IPS-18c (cell line): Measurements from ENCODE around the gene SUCLG2.

ENCODE experiments used
- H3K4me3 ChIP-seq: 2 replicates; pipeline ENCODE4 v1.7.0; 2013; ENCODE audit warnings: low read depth, mild to moderate bottlenecking, low read length, moderate library complexity; ENCODE audit not compliant: insufficient read depth
- H3K9me3 ChIP-seq: one replicate; pipeline ENCODE4 v1.6.1; 2013; ENCODE audit warnings: mild to moderate bottlenecking, low read length, moderate library complexity; ENCODE audit not compliant: control insufficient read depth, insufficient read depth

Gene SUCLG2

DNA sequence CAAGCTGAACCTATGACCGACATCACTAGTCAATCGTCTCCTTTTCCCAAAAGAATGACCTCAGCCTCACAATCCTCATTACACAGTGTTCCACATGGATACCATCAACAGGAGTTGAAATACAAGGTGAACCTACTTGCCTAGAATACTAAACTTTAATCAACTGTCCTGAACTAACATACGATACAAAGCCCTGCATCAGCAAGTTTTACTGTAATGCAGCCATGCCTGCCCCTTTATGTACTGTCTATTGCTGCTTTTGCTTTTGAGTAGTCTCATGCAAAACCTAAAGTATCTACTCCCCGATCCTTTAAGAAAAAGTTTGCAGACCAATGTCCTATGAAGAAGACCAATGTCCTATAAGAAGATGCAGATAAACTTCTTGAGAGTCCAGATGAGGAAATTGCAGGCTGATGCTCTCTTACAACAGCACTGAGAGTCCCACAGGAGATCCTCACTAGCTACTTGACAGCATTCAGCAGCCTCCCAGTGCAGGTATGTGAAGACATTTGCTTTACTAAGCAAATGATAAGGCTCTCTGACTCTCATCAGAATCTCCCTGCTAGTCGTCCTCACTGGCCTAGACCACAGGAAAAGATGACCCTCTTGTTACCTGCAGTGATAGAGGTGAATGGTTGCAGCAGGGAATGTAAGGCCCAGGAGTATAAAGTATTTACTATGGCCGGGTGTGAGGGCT is 23.6 kb downstream of the SUCLG2 start:
- no peaks in the 10 kb centered on the region for H3K9me3 ChIP-seq

DNA sequence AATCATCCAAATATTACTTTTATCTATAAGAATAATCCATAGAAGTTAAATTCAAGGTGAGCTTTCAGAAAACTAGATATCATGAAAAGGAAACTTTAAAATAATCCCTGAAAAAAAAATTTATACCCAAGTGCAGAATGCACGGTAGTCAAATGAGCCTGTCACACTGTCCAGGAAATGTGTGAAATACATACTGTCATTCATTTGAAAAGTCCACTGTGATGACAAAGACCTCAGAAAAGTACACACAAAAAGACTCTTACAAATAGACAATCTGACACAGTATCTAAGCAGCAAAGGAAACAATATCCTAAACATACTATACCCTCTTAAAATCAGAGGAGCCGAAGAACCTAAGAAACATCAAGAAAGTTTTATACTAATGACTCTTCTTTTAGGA is 29.7 kb downstream of the SUCLG2 start:
- Histone ChIP-seq H3K9me3 (no peaks in the 10 kb centered on the region), H3K4me3 (no peak overlapping the region)

More for the DNA sequence above, 23.6 kb downstream of the SUCLG2 start:
- no peak overlapping the region for H3K4me3 ChIP-seq

DNA sequence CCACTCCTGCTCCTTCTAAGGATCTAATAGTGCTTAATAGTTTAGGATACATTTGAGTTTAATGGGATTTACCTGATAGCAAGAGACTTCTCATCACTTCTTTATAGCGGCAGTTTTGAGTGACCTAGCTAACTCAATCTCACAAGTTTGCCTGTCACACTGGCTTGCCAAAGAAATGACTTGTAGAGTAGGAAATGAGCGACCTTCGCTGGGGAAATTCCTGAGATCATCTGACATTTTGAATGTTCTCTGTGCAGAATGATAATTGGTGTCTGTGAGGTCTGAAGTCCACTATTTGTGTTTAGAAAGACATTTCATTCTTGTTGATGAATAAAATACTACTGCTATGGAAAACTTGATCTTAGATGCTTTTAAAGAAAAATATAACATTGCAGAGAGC is 30.3 kb downstream of the SUCLG2 start:
- no peaks in the 10 kb centered on the region for H3K9me3 ChIP-seq
- H3K4me3 ChIP-seq: no peak overlapping the region

DNA sequence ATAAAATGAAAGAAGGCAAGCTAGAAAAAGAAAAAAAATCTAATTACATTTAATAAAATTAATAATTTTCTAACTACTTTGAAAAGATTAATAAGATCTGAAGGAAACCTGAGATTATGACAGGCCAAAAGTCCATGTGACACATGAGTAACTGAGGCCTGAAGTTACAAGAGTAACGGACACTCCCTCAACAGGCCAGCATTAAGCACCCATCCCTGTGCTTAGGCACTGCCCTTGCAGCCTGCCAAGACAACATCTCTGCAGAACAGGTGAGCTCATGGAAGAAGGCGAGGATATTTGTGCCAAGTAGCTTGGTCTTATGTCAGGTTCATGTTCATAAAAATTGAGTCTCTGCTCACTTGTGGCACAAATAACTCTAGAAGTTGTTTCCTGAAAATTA is 31.8 kb downstream of the SUCLG2 start:
- H3K9me3 ChIP-seq: no peaks in the 10 kb centered on the region
- no peak overlapping the region for H3K4me3 ChIP-seq

DNA sequence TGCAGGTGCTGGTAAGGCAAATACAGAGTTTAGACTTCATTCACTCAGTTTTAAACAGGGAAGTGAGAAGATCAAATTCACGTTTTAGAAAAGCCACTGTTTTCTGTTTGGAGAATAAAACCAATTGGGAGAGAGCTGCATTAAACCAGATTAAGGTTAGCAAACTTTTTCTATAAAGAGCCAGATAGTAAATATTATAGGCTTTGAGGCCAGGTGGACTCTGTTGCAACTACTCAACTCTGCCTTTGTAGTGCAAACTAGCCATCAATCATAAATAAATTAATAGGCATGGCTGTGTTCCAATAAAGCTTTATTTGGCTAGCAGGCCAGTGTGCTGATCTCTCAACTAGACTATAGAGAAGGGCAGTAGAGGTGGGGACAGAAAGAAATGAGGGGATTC is 33.5 kb downstream of the SUCLG2 start:
- no peak overlapping the region for H3K4me3 ChIP-seq
- H3K9me3 ChIP-seq: no peaks in the 10 kb centered on the region

DNA sequence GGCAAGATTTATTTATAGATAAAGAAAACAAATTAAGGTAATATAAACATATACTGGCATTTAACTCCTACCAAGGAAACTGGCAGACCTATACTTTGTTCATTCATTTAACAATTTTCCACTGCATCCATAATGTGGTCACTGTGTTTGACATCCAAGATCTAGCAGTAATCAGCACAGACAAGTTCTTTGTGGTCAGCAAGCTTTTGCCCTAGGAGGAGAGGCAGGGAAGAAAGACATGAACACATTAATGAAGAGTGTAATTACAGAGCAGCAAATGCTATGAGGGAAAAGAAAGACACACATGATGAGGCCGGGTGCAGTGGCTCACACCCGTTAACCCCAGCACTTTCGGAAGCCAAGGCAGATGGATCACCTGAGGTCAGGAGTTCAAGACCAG is 34.4 kb downstream of the SUCLG2 start:
- H3K9me3 ChIP-seq: no peaks in the 10 kb centered on the region
- H3K4me3 ChIP-seq: no peak overlapping the region

DNA sequence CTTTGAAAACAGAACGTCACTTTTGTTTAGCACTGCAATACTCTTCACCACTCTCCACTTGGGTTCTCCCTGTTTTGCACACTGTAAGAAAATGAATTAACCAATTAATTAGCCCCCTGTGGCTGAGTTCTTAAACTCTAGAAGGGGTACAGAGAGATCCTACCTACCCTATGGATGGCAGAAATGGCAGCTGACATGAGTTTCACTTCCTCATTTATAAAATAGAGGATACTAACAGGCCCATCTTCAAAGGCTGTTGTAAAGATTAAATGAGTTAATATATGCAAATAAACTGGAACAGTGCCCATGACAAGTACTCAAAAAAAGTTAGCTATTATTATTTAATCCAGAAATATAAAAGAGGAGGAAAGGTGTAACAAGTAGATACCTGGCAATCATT is 36.9 kb downstream of the SUCLG2 start:
- Histone ChIP-seq H3K9me3 (no peaks in the 10 kb centered on the region), H3K4me3 (no peak overlapping the region)

DNA sequence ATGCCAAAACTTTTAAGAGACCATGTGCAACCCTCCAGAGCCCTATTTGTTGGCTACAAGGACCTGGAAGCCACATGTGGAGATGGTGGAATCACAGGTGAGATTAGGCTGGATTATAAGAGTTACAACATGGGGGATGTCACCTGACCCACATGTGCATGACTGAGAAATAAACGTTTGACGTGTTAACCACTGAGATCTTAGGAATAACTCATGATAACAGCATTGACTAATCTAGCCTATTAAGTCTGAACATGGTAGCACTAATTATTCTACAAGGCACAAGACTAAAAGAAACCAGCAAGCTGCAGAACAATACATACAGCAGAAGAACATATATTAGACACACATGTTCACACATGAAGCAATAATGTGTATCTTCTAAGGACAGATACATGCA is 38.4 kb downstream of the SUCLG2 start:
- no peak overlapping the region for H3K4me3 ChIP-seq
- H3K9me3 ChIP-seq: no peaks in the 10 kb centered on the region

DNA sequence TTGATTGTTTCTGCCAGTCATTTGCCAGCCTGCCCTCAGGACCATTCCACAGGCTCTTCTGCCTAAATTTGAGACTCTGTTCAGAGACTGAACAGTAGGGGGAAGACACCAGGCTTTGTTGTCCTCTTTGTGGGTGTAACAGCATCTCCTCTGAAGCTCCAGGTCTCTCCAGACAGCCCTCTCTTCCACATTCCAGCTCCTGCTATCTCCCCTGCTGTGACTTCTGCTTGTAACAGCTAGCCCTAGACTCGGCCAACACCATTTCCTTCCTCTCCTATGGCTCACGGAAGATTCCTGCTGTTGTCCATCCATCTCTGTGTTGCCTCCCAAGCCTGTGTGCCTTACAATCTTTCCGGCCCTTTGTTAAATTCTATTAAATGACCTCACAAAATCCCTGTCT is 40.2 kb downstream of the SUCLG2 start:
- H3K9me3 ChIP-seq: no peaks in the 10 kb centered on the region

DNA sequence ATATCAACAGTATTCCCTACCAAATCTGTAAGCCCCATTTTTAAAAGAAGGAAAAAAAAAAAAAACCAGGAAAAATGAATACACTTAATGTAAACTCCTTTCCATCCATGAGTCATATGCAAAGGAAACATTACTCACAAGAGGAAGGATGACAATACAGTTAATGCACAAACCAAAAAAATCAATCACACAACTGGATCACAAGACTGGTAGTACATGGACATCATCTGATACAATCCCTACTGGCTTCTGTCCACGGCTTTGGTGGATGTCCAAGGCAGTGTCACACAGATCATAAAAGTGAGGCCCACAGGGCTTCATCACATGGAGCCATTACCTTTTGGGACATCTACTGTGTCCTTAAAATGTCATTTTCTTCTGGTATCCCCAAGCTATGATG is 44.0 kb downstream of the SUCLG2 start:
- H3K9me3 ChIP-seq: no peaks in the 10 kb centered on the region
- no peak overlapping the region for H3K4me3 ChIP-seq

More for the DNA sequence above, 40.2 kb downstream of the SUCLG2 start:
- no peak overlapping the region for H3K4me3 ChIP-seq

DNA sequence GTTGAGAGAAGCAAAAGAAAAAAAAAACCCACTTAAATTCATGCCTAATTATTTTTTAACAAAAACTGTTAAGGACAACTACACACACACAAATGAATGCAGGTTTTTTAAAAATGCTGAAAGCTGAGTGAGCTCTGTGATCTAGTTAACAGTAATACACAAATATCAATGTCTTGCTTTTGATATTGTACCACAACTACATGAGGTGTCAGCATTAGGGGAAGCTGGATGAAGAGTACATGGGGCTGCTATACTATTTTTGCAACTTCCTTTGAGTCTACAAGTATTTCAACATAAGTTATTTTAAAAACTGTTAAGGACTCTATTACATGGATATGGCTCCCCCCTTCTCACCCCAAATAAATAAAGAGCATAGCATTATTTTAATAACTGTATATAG is 44.7 kb downstream of the SUCLG2 start:
- no peak overlapping the region for H3K4me3 ChIP-seq
- H3K9me3 ChIP-seq: no peaks in the 10 kb centered on the region

DNA sequence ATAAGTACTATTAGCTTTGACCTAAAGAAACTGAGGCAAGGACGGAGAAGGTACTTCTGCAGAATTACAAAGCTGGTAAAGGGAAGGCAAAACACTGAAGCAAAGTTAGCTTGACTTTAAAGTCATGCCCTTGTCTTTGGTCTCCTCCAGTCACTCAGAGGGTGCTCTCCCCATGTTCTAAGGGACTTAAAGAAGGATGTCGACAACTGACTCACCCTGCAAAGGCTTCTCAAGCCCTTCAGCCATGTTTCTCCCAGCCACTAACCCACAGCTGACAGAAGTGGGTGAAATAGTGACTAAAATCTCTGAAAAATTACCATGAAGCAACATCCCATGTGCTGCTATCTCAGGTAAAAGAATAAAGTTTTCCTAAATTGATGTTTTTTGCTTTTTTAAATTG is 46.4 kb downstream of the SUCLG2 start:
- no peak overlapping the region for H3K4me3 ChIP-seq
- H3K9me3 ChIP-seq: no peaks in the 10 kb centered on the region

DNA sequence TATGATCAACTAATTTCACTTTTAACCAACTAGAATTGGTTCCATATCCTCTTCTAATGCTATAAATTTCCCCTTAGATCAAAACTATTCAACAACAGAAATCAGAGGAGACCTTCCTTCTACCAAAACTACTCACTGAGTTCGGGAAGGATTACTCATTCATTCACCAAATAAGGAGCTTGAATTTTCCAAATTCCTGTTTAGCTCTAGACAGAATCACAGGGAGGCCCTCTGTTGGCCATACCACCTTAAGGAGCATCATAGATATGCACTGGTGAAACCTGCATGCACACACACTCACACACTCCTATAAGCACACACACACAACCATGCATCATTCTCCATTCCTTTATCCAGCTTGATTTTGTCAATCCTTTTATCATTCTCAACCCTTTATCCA is 49.0 kb downstream of the SUCLG2 start:
- H3K4me3 ChIP-seq: no peak overlapping the region
- H3K9me3 ChIP-seq: no peaks in the 10 kb centered on the region

DNA sequence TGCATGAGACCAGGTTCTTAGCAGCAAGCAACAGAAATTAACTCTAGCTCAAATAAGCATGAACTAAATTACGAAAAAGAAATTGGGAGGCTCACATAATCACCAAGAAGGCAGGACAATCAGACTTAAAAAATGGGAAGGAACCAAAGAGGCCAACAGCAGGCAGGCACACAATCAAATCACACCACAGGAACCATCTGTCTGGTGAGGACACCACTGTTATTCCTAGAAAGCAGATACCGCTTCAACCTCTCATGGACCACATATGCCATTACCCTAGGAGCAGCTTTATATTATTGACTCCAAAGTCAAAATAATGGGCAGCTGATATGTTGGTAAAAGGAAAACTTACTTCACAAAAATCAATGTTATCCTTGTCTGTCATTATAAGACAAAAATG is 51.6 kb downstream of the SUCLG2 start:
- no peaks in the 10 kb centered on the region for H3K9me3 ChIP-seq
- no peak overlapping the region for H3K4me3 ChIP-seq

DNA sequence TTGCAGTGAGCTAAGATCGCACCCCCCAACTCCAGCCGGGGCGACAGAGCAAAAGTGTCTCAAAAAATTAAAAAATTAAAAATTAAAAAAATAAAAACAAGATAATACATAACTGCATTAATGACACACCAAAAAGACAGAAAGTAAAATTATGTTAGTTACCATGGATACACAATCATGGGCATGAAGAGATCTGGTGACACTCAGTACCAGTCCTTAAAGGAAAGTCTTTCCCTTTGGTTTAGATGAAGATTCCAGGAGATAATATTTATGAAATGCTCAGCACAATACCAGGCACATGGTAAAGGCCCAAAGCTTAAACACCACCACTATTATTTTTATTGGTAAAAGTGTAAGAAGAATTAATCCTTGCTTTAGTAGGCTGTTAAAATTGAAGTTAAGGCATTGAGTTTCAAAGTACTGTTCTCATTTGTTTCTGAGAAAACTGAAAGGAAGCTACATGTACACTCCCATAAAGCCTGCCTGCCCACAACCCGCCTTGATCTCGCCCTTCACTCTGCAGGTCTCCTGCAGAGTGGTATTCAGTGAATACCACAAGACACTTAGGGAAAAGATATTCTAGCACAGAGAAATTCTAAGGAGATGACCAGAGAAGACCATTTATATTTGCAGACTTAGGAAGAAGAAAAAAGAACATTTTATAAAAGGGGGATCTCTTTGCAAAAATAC is 52.3 kb downstream of the SUCLG2 start:
- H3K9me3 ChIP-seq: no peaks in the 10 kb centered on the region

DNA sequence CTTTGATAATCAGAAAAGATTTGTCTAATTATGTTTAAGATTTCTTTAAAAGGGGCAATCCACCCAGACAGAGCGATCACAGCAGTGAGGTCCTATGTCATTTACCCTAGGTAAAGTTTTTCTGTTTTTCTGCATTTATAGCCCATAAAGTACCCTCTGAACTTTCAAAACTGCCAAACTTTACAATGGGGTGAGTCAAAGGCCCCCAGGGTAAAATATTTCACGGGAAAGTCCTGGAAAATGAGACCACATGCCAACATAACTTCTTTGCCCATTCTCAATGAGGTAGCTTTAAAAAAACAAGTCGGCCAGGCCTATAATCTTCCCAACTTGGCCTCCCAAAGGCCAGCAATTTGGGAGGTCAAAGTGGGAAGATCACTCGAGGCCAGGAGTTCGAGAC is 53.0 kb downstream of the SUCLG2 start:
- Histone ChIP-seq H3K4me3 (no peak overlapping the region), H3K9me3 (no peaks in the 10 kb centered on the region)

More for the DNA sequence above, 52.3 kb downstream of the SUCLG2 start:
- H3K4me3 ChIP-seq: no peak overlapping the region

DNA sequence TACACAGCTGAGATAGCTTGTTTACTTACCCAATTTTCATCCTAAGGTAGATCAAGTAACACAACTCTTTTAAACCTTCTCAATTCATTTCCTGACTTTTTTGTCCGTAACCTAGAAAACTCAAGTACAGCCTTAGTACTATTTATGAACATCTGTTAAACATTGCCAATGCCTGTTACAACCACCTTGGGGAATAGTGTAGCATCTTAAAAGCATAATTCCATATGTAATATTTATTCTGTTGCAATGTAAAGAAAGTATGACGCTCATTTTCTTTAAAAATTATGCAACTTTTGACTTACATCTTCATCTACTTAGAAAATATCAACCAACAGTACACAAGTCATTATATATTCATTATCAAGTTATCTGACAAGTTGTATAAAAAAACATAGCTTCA is 54.6 kb downstream of the SUCLG2 start:
- H3K4me3 ChIP-seq: no peak overlapping the region
- no peaks in the 10 kb centered on the region for H3K9me3 ChIP-seq

DNA sequence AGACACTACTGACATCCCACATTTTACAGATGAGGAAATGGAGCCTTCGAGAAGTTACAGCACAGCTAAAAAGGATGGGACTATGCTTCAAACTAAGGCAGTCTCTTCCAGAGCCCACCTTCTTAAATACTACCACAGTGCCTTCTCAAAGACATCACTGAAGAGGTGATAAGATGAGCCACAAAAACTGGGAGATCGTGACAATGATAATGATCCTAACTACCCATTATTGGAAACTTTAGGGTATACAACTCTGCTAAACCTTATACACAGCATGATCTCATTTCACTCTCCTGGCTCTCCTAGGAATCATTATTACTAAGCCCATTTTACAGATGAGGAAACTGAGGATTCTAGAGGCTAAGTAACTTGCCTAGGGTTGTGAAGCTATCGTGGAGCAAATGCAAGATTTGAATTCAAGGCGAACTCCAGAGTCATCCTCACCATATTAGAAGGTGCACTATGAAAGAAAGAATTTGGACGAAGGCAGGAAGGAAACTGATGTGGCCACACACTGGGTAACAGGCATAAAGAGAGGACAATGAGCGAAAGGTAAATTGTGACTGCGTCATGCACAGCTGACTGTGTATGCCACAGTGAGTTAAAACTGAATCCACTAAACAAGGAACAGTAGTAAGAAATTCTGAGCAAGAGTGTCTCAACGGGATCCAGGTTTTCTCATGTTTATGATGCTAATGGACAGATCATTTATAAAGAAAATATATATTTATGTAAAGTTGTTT is 55.4 kb downstream of the SUCLG2 start:
- Histone ChIP-seq H3K9me3 (no peaks in the 10 kb centered on the region), H3K4me3 (no peak overlapping the region)
